K562 (cell line): ENCODE data around the gene GLIPR1L2. TPM values are rescaled to one million over a fixed set of nuclear protein-coding genes. Genes with fewer than 3 reads are reported as not detected.

Experiments
- ATAC-seq: fragments of 200-7000 bp; cut with Tn5 transposase; 3 replicates; pipeline ENCODE4 v1.9.1; 2020; ENCODE audit warnings: moderate library complexity
- BruUV-seq: library from RNA; stranded (reverse); fragments of 400-500 nt; replicated peaks from 2 replicates; lab custom pipeline; 2021; lab: Mats Ljungman, UMichigan
- CTCF ChIA-PET: fragments of 300-600 bp; formaldehyde crosslinking; extraction: SDS; loops from one replicate; lab custom pipeline; 2021; ENCODE audit warnings: low intra/inter-chr PET ratio; lab: Yijun Ruan, JAX
- POLR2A ChIA-PET: fragments of 300-600, 350-650 bp; sonication (Branson Sonifier 250); formaldehyde crosslinking; extraction: SDS; loops from one replicate; lab custom pipeline; 2021; ENCODE audit warnings: antibody characterized with exemption, inconsistent platforms; lab: Yijun Ruan, JAX
- DNase-seq, 4 experiments: peaks; one replicate each; pipeline versions ENCODE4 v3.0.0 to v3.0.0-alpha.2; 2011 to 2018; ENCODE audit warnings: low spot score in 3 of 4, mixed read lengths in 3 of 4; ENCODE audit errors: extremely low read depth in 1 of 4
- FAIRE-seq: peaks from 2 replicates; lab custom pipeline; 2011; peaks lifted over from hg19 to GRCh38; lab: Jason Lieb, UNC
- H2AFZ ChIP-seq: 2 replicates; pipeline ENCODE4 v1.6.0; 2011; ENCODE audit warnings: low read depth, low read length, control low read depth, inconsistent platforms
- H3K27ac ChIP-seq: fragments of 200-600 bp; 3 replicates; pipeline ENCODE4 v1.8.0; 2011; ENCODE audit warnings: low read depth, mild to moderate bottlenecking, control low read depth, inconsistent platforms, low read length, moderate library complexity, mixed read lengths; ENCODE audit errors: extremely low read depth
- H3K27me3 ChIP-seq, 2 experiments: fragments of 300-600 bp in 1 of 2; 2 replicates in 1 of 2; 3 replicates in 1 of 2; pipeline versions ENCODE4 v1.6.0 to v1.8.0; 2011; ENCODE audit warnings: inconsistent platforms in 2 of 2, low read length in 2 of 2, mild to moderate bottlenecking in 1 of 2, mixed read lengths in 1 of 2, moderate library complexity in 1 of 2; ENCODE audit not compliant: control insufficient read depth in 2 of 2, insufficient read depth in 2 of 2
- H3K36me3 ChIP-seq: fragments of 300-600 bp; 3 replicates; pipeline ENCODE4 v1.8.0; 2011; ENCODE audit warnings: mild to moderate bottlenecking, low read length, inconsistent platforms; ENCODE audit not compliant: control insufficient read depth, insufficient read depth
- H3K4me1 ChIP-seq, 2 experiments: fragments of 200-600 bp in 1 of 2; replicated peaks in 1 of 2; 2 replicates in 1 of 2; 3 replicates in 1 of 2; pipeline versions ENCODE4 v1.5.1 to v1.8.0; 2011; ENCODE audit warnings: inconsistent platforms in 2 of 2, low read length in 2 of 2, mild to moderate bottlenecking in 1 of 2, mixed read lengths in 1 of 2, moderate library complexity in 1 of 2; ENCODE audit not compliant: control insufficient read depth in 2 of 2, insufficient read depth in 2 of 2
- H3K4me2 ChIP-seq: 2 replicates; pipeline ENCODE4 v1.6.1; 2011; ENCODE audit warnings: low read length, control low read depth, inconsistent platforms, mixed read lengths; ENCODE audit not compliant: insufficient read depth
- H3K4me3 ChIP-seq: fragments of 200-600 bp; sonication (generic), shearing (Covaris generic); 2 replicates; pipeline ENCODE4 v1.5.1; 2016; ENCODE audit warnings: control low read depth, inconsistent platforms
- H3K79me2 ChIP-seq: fragments of 200-600 bp; 3 replicates; pipeline ENCODE4 v1.8.0; 2011; ENCODE audit warnings: low read length, inconsistent platforms; ENCODE audit not compliant: control insufficient read depth, insufficient read depth
- H3K9ac ChIP-seq, 2 experiments: 2 replicates each; pipeline versions ENCODE4 v1.6.0 to v1.6.1; 2011; ENCODE audit warnings: low read depth in 2 of 2, low read length in 2 of 2, control low read depth in 1 of 2, inconsistent platforms in 1 of 2, mild to moderate bottlenecking in 1 of 2, mixed read lengths in 1 of 2; ENCODE audit not compliant: insufficient read depth in 1 of 2
- H3K9me1 ChIP-seq: one replicate; pipeline ENCODE4 v1.6.0; 2011; ENCODE audit warnings: inconsistent platforms, mild to moderate bottlenecking, low read length, moderate library complexity; ENCODE audit not compliant: control insufficient read depth, insufficient read depth
- H3K9me3 ChIP-seq: replicated peaks from 2 replicates; pipeline ENCODE4 v1.5.1; 2011; ENCODE audit warnings: low read depth, low read length, inconsistent platforms; ENCODE audit not compliant: control insufficient read depth, insufficient read depth
- H4K20me1 ChIP-seq: replicated peaks from 2 replicates; pipeline ENCODE4 v1.6.1; 2011; ENCODE audit warnings: low read length, inconsistent platforms, mixed read lengths; ENCODE audit not compliant: control insufficient read depth, insufficient read depth
- MAZ ChIP-seq, 2 experiments: fragments of 450-650 bp in 1 of 2; sonication (generic) in 1 of 2; formaldehyde crosslinking; IDR thresholded peaks in 1 of 2; conservative IDR thresholded peaks in 1 of 2; 2 replicates each; pipeline versions ENCODE4 v1.4.0 to v1.5.0; 2020; ENCODE audit warnings: mild to moderate bottlenecking in 1 of 2, missing genetic modification reagents in 1 of 2
- ZNF282 ChIP-seq: sonication (generic); formaldehyde crosslinking; IDR thresholded peaks from 2 replicates; pipeline ENCODE4 v1.8.1; 2023; ENCODE audit warnings: missing genetic modification reagents
- in situ Hi-C: fragments of 300-500 bp; cut with MboI; formaldehyde crosslinking; loops from 4 replicates; pipeline ENCODE4 v1.15.0; 2018; ENCODE audit warnings: inconsistent platforms, mixed read lengths
- intact Hi-C: fragments of 100-400 bp; cut with micrococcal nuclease; formaldehyde crosslinking; loops from 2 replicates; pipeline ENCODE4 v1.14.2; 2022
- polyA plus RNA-seq, 8 experiments: library from polyadenylated mRNA; depleted of rRNA in 4 of 8; stranded (reverse) in 5 of 8; unstranded in 3 of 8; fragments of >200 nt; fragmentation: Nextera tagmentation in 2 of 8; fragmentation: Illumina TruSeq in 1 of 8; extraction: Ambion mirVana in 2 of 8; extraction: Trizol in 1 of 8; gene quantifications; 2 replicates each; pipeline versions ENCODE4 v1.2.1 to v1.2.3, GENCODE V29; 2011 to 2014; ENCODE audit warnings: inconsistent platforms in 1 of 8, missing spikeins in 1 of 8
- total RNA-seq, 7 experiments: library from RNA; depleted of rRNA in 6 of 7; stranded (reverse); fragments of >200 nt in 6 of 7; fragmentation: Illumina TruSeq in 2 of 7; extraction: Trizol in 2 of 7; gene quantifications; 2 replicates each; pipeline versions ENCODE4 v1.2.1 to v1.2.3, GENCODE V29; 2011 to 2021; ENCODE audit warnings: low replicate concordance in 1 of 7
- TF ChIP-seq, protein P1 (sequence below): fragments of 250-450 bp; sonication (Bioruptor Pico); IDR thresholded peaks from 2 replicates; pipeline ENCODE4 v1.4.0; 2020; ENCODE audit warnings: mild to moderate bottlenecking, moderate library complexity
- TF ChIP-seq, protein P2 (sequence below), 3 experiments: IDR thresholded peaks in 2 of 3; conservative IDR thresholded peaks in 1 of 3; 2 replicates each; pipeline ENCODE4 v1.5.1; 2011 to 2012; ENCODE audit warnings: low read length in 3 of 3, mild to moderate bottlenecking in 3 of 3, control low read depth in 2 of 3, improper control_type of control experiment in 1 of 3, inconsistent platforms in 1 of 3, low read depth in 1 of 3, mixed read lengths in 1 of 3, moderate library complexity in 1 of 3; ENCODE audit not compliant: insufficient read depth in 2 of 3
- TF ChIP-seq, protein P3 (sequence below), 2 experiments: fragments of 450-650 bp in 1 of 2; IDR thresholded peaks; 2 replicates each; pipeline ENCODE4 v1.6.1; 2011 to 2017; ENCODE audit warnings: low read depth in 2 of 2, antibody characterized with exemption in 1 of 2, borderline replicate concordance in 1 of 2, low read length in 1 of 2, mild to moderate bottlenecking in 1 of 2, mixed read lengths in 1 of 2; ENCODE audit not compliant: control insufficient read depth in 1 of 2
- TF ChIP-seq, protein P4 (sequence below): fragments of 250-450 bp; sonication (Bioruptor Pico); IDR thresholded peaks from 2 replicates; pipeline ENCODE4 v1.8.0; 2021; ENCODE audit warnings: borderline replicate concordance, mild to moderate bottlenecking, moderate library complexity; ENCODE audit not compliant: poor library complexity, severe bottlenecking
- TF ChIP-seq, protein P5 (sequence below): fragments of 450-650 bp; IDR thresholded peaks from 2 replicates; pipeline ENCODE4 v1.6.1; 2017; ENCODE audit warnings: mild to moderate bottlenecking, moderate library complexity

GLIPR1L2 gene
- total and polyA plus RNA-seq, 9 of the 15 experiments (the other 6 are each of a cell fraction or from before 2014, with no cell fraction given): not detected

DNA sequence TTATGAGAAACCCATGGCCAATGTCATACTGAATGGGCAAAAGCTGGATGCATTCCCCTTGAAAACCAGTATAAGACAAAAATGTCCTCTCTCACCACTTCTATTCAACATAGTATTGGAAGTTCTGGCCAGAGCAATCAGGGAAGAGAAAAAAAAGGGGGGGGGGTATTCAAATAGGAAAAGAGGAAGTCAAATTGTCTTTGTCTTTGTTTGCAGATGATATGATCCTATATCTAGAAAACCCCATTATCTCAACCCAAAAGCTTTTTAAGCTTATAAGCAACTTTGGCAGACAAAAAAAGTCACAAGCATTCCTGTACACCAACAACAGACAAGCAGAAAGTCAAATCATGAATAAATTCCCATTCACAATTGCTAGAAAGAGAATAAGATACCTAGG lies 36.9 kb upstream of the GLIPR1L2 start:
- POLR2A ChIA-PET: no interaction called here
- H3K9me3 ChIP-seq: no peaks in the 10 kb centered on the region
- no peaks in the 10 kb centered on the region for H4K20me1 ChIP-seq
- H3K9ac ChIP-seq: no peak overlapping the region
- H2AFZ ChIP-seq: no peak overlapping the region
- H3K27ac ChIP-seq: no peak overlapping the region
- H3K79me2 ChIP-seq: no peaks in the 10 kb centered on the region
- H3K27me3 ChIP-seq: no peaks in the 10 kb centered on the region
- no peak overlapping the region for H3K4me3 ChIP-seq
- ATAC-seq: no peak
- no peaks in the 10 kb centered on the region for H3K4me1 ChIP-seq
- no peak for DNase-seq
- H3K4me2 ChIP-seq: no peak overlapping the region
- no peaks in the 10 kb centered on the region for H3K9me1 ChIP-seq
- in situ Hi-C loops (no loop called here), intact Hi-C loops (no loop called here)
- H3K36me3 ChIP-seq: no peaks in the 10 kb centered on the region
- no TSS peak for BruUV-seq
- FAIRE-seq: no peak
- CTCF ChIA-PET: no interaction called here
- no peak for TF ChIP-seq MAZ (CRISPR knock-in tag; conservative IDR thresholded peaks at IDR 0.05 in 1 of 2, IDR thresholded peaks at IDR 0.05 in 1 of 2)
- TF ChIP-seq, protein P1, sequence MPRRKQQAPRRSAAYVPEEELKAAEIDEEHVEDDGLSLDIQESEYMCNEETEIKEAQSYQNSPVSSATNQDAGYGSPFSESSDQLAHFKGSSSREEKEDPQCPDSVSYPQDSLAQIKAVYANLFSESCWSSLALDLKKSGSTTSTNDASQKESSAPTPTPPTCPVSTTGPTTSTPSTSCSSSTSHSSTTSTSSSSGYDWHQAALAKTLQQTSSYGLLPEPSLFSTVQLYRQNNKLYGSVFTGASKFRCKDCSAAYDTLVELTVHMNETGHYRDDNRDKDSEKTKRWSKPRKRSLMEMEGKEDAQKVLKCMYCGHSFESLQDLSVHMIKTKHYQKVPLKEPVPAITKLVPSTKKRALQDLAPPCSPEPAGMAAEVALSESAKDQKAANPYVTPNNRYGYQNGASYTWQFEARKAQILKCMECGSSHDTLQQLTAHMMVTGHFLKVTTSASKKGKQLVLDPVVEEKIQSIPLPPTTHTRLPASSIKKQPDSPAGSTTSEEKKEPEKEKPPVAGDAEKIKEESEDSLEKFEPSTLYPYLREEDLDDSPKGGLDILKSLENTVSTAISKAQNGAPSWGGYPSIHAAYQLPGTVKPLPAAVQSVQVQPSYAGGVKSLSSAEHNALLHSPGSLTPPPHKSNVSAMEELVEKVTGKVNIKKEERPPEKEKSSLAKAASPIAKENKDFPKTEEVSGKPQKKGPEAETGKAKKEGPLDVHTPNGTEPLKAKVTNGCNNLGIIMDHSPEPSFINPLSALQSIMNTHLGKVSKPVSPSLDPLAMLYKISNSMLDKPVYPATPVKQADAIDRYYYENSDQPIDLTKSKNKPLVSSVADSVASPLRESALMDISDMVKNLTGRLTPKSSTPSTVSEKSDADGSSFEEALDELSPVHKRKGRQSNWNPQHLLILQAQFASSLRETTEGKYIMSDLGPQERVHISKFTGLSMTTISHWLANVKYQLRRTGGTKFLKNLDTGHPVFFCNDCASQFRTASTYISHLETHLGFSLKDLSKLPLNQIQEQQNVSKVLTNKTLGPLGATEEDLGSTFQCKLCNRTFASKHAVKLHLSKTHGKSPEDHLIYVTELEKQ (CRISPR knock-in tag): no peak
- no peak for TF ChIP-seq ZNF282 (CRISPR knock-in tag)
- TF ChIP-seq, protein P2, sequence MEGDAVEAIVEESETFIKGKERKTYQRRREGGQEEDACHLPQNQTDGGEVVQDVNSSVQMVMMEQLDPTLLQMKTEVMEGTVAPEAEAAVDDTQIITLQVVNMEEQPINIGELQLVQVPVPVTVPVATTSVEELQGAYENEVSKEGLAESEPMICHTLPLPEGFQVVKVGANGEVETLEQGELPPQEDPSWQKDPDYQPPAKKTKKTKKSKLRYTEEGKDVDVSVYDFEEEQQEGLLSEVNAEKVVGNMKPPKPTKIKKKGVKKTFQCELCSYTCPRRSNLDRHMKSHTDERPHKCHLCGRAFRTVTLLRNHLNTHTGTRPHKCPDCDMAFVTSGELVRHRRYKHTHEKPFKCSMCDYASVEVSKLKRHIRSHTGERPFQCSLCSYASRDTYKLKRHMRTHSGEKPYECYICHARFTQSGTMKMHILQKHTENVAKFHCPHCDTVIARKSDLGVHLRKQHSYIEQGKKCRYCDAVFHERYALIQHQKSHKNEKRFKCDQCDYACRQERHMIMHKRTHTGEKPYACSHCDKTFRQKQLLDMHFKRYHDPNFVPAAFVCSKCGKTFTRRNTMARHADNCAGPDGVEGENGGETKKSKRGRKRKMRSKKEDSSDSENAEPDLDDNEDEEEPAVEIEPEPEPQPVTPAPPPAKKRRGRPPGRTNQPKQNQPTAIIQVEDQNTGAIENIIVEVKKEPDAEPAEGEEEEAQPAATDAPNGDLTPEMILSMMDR (IDR thresholded peaks at IDR 0.05 in 2 of 3, conservative IDR thresholded peaks at IDR 0.05 in 1 of 3; ENCODE audit: insufficient read depth in 2 of 3, low read depth in 1 of 3, low read length in 3 of 3): no peak
- TF ChIP-seq, protein P3, sequence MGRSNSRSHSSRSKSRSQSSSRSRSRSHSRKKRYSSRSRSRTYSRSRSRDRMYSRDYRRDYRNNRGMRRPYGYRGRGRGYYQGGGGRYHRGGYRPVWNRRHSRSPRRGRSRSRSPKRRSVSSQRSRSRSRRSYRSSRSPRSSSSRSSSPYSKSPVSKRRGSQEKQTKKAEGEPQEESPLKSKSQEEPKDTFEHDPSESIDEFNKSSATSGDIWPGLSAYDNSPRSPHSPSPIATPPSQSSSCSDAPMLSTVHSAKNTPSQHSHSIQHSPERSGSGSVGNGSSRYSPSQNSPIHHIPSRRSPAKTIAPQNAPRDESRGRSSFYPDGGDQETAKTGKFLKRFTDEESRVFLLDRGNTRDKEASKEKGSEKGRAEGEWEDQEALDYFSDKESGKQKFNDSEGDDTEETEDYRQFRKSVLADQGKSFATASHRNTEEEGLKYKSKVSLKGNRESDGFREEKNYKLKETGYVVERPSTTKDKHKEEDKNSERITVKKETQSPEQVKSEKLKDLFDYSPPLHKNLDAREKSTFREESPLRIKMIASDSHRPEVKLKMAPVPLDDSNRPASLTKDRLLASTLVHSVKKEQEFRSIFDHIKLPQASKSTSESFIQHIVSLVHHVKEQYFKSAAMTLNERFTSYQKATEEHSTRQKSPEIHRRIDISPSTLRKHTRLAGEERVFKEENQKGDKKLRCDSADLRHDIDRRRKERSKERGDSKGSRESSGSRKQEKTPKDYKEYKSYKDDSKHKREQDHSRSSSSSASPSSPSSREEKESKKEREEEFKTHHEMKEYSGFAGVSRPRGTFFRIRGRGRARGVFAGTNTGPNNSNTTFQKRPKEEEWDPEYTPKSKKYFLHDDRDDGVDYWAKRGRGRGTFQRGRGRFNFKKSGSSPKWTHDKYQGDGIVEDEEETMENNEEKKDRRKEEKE (IDR thresholded peaks at IDR 0.05; ENCODE audit: borderline replicate concordance in 1 of 2, control insufficient read depth in 1 of 2, low read depth in 2 of 2, low read length in 1 of 2): no peak
- TF ChIP-seq, protein P4, sequence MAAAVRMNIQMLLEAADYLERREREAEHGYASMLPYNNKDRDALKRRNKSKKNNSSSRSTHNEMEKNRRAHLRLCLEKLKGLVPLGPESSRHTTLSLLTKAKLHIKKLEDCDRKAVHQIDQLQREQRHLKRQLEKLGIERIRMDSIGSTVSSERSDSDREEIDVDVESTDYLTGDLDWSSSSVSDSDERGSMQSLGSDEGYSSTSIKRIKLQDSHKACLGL: no peak
- TF ChIP-seq, protein P5, sequence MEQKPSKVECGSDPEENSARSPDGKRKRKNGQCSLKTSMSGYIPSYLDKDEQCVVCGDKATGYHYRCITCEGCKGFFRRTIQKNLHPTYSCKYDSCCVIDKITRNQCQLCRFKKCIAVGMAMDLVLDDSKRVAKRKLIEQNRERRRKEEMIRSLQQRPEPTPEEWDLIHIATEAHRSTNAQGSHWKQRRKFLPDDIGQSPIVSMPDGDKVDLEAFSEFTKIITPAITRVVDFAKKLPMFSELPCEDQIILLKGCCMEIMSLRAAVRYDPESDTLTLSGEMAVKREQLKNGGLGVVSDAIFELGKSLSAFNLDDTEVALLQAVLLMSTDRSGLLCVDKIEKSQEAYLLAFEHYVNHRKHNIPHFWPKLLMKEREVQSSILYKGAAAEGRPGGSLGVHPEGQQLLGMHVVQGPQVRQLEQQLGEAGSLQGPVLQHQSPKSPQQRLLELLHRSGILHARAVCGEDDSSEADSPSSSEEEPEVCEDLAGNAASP: no peak
